SJCRH30 (cell line): Measurements from ENCODE around the gene TFCP2L1. TPM values are rescaled to one million over a fixed set of nuclear protein-coding genes. Genes with fewer than 3 reads are reported as not detected.

Experiments used
- DNase-seq, 2 experiments: peaks; one replicate each; pipeline ENCODE4 v3.0.0-alpha.2; 2015 to 2020
- H3K27ac ChIP-seq: fragments of 250-450 bp; sonication (Bioruptor Pico); 2 replicates; pipeline ENCODE4 v1.5.1; 2020; ENCODE audit warnings: mild to moderate bottlenecking, moderate library complexity
- H3K27me3 ChIP-seq: fragments of 250-450 bp; sonication (Bioruptor Pico); 2 replicates; pipeline ENCODE4 v1.5.1; 2020; ENCODE audit warnings: mild to moderate bottlenecking, moderate library complexity
- H3K36me3 ChIP-seq: fragments of 250-450 bp; sonication (Bioruptor Pico); 2 replicates; pipeline ENCODE4 v1.5.1; 2020; ENCODE audit warnings: mild to moderate bottlenecking, moderate library complexity
- H3K4me1 ChIP-seq: fragments of 250-450 bp; sonication (Bioruptor Pico); 2 replicates; pipeline ENCODE4 v1.5.1; 2020; ENCODE audit warnings: mild to moderate bottlenecking, moderate library complexity
- H3K4me3 ChIP-seq: fragments of 250-450 bp; sonication (Bioruptor Pico); 2 replicates; pipeline ENCODE4 v1.5.1; 2020; ENCODE audit warnings: mild to moderate bottlenecking, moderate library complexity
- H3K9me3 ChIP-seq: fragments of 250-450 bp; sonication (Bioruptor Pico); replicated peaks from 2 replicates; pipeline ENCODE4 v1.5.1; 2020; ENCODE audit warnings: mild to moderate bottlenecking, moderate library complexity
- total RNA-seq: library from RNA; depleted of rRNA; stranded (reverse); fragments of >200 nt; shearing (Covaris generic); gene quantifications from 2 replicates; pipeline ENCODE4 v1.2.3, GENCODE V29; 2014

Gene TFCP2L1
- total RNA-seq, 1 experiment from 2014 or later: 0.08 TPM

- no peaks in the 10 kb centered on the region for H3K4me1 ChIP-seq
- no peaks in the 10 kb centered on the region for H3K27me3 ChIP-seq
- no peak for DNase-seq
- H3K4me3 ChIP-seq: no peak overlapping the region
- H3K9me3 ChIP-seq: no peaks in the 10 kb centered on the region
- H3K27ac ChIP-seq: no peak overlapping the region
- no peaks in the 10 kb centered on the region for H3K36me3 ChIP-seq
Observed at GRCh38 chr2:121245913-121246312, 39.1 kb downstream of the TFCP2L1 start.

- no peaks in the 10 kb centered on the region for H3K36me3 ChIP-seq
- no peaks in the 10 kb centered on the region for H3K9me3 ChIP-seq
- peaks cover 1% of the 10 kb centered on the region; the same call in 1 of the 2 replicates for H3K4me1 ChIP-seq
- DNase-seq: no peak
- no peak overlapping the region for H3K27ac ChIP-seq
- H3K27me3 ChIP-seq: no peaks in the 10 kb centered on the region
- H3K4me3 ChIP-seq: no peak overlapping the region
Observed at GRCh38 chr2:121245120-121245820, 39.7 kb downstream of the TFCP2L1 start.

- no peak for DNase-seq
- no peak overlapping the region for H3K4me3 ChIP-seq
- H3K9me3 ChIP-seq: no peaks in the 10 kb centered on the region
- no peak overlapping the region for H3K27ac ChIP-seq
- no peaks in the 10 kb centered on the region for H3K27me3 ChIP-seq
- H3K4me1 ChIP-seq: peaks cover 3% of the 10 kb centered on the region; the same call in 1 of the 2 replicates
- no peaks in the 10 kb centered on the region for H3K36me3 ChIP-seq
Observed at GRCh38 chr2:121244616-121245015, 40.4 kb downstream of the TFCP2L1 start.

GRCh38 chr2:121243821-121244460, 41.1 kb downstream of the TFCP2L1 start:
- Histone ChIP-seq H3K27ac (no peak overlapping the region), H3K4me1 (peaks cover 3% of the 10 kb centered on the region; the same call in 1 of the 2 replicates), H3K36me3 (no peaks in the 10 kb centered on the region), H3K27me3 (no peaks in the 10 kb centered on the region), H3K4me3 (no peak overlapping the region), H3K9me3 (no peaks in the 10 kb centered on the region)
- no peak for DNase-seq

GRCh38 chr2:121242976-121243375, 42.0 kb downstream of the TFCP2L1 start:
- no peaks in the 10 kb centered on the region for H3K27me3 ChIP-seq
- DNase-seq: no peak
- H3K4me3 ChIP-seq: no peak overlapping the region
- H3K27ac ChIP-seq: no peak overlapping the region
- no peaks in the 10 kb centered on the region for H3K36me3 ChIP-seq
- peaks cover 3% of the 10 kb centered on the region; the same call in 1 of the 2 replicates for H3K4me1 ChIP-seq
- H3K9me3 ChIP-seq: no peaks in the 10 kb centered on the region

- peaks cover 3% of the 10 kb centered on the region; the same call in 1 of the 2 replicates for H3K4me1 ChIP-seq
- no peaks in the 10 kb centered on the region for H3K27me3 ChIP-seq
- no peaks in the 10 kb centered on the region for H3K9me3 ChIP-seq
- H3K4me3 ChIP-seq: no peak overlapping the region
- no peak overlapping the region for H3K27ac ChIP-seq
- H3K36me3 ChIP-seq: no peaks in the 10 kb centered on the region
- DNase-seq: no peak
Observed at GRCh38 chr2:121242175-121242875, 42.7 kb downstream of the TFCP2L1 start.

GRCh38 chr2:121241466-121241865, 43.5 kb downstream of the TFCP2L1 start:
- Histone ChIP-seq H3K4me1 (peaks cover 3% of the 10 kb centered on the region; the same call in 1 of the 2 replicates), H3K27ac (no peak overlapping the region), H3K27me3 (no peaks in the 10 kb centered on the region), H3K9me3 (no peaks in the 10 kb centered on the region), H3K4me3 (no peak overlapping the region), H3K36me3 (no peaks in the 10 kb centered on the region)
- DNase-seq: no peak

- H3K36me3 ChIP-seq: no peaks in the 10 kb centered on the region
- H3K9me3 ChIP-seq: no peaks in the 10 kb centered on the region
- H3K27me3 ChIP-seq: no peaks in the 10 kb centered on the region
- H3K4me1 ChIP-seq: peaks cover 7% of the 10 kb centered on the region; the same call in 1 of the 2 replicates
- no peak overlapping the region for H3K4me3 ChIP-seq
- H3K27ac ChIP-seq: no peak overlapping the region
- DNase-seq: no peak
Observed at GRCh38 chr2:121240436-121240835, 44.6 kb downstream of the TFCP2L1 start.

GRCh38 chr2:121239969-121240368, 45.0 kb downstream of the TFCP2L1 start:
- no peak for DNase-seq
- Histone ChIP-seq H3K36me3 (no peaks in the 10 kb centered on the region), H3K27ac (no peak overlapping the region), H3K27me3 (no peaks in the 10 kb centered on the region), H3K4me3 (no peak overlapping the region), H3K4me1 (peaks cover 7% of the 10 kb centered on the region; the same call in 1 of the 2 replicates), H3K9me3 (no peaks in the 10 kb centered on the region)

- peaks cover 7% of the 10 kb centered on the region; the same call in 1 of the 2 replicates for H3K4me1 ChIP-seq
- H3K27me3 ChIP-seq: no peaks in the 10 kb centered on the region
- no peak for DNase-seq
- H3K36me3 ChIP-seq: no peaks in the 10 kb centered on the region
- H3K9me3 ChIP-seq: no peaks in the 10 kb centered on the region
- H3K27ac ChIP-seq: no peak overlapping the region
- no peak overlapping the region for H3K4me3 ChIP-seq
Observed at GRCh38 chr2:121239471-121239870, 45.5 kb downstream of the TFCP2L1 start.

- H3K9me3 ChIP-seq: no peaks in the 10 kb centered on the region
- H3K4me3 ChIP-seq: no peak overlapping the region
- H3K27me3 ChIP-seq: no peaks in the 10 kb centered on the region
- no peak for DNase-seq
- peaks cover 7% of the 10 kb centered on the region; the same call in 1 of the 2 replicates for H3K4me1 ChIP-seq
- H3K36me3 ChIP-seq: no peaks in the 10 kb centered on the region
- no peak overlapping the region for H3K27ac ChIP-seq
Observed at GRCh38 chr2:121238828-121239227, 46.2 kb downstream of the TFCP2L1 start.

GRCh38 chr2:121237980-121238665, 46.9 kb downstream of the TFCP2L1 start:
- H3K4me1 ChIP-seq: peaks cover 7% of the 10 kb centered on the region; the same call in 1 of the 2 replicates
- H3K4me3 ChIP-seq: no peak overlapping the region
- H3K9me3 ChIP-seq: no peaks in the 10 kb centered on the region
- H3K27me3 ChIP-seq: no peaks in the 10 kb centered on the region
- no peak for DNase-seq
- H3K27ac ChIP-seq: no peak overlapping the region
- no peaks in the 10 kb centered on the region for H3K36me3 ChIP-seq

GRCh38 chr2:121237336-121237979, 47.5 kb downstream of the TFCP2L1 start:
- no peak overlapping the region for H3K27ac ChIP-seq
- no peak overlapping the region for H3K4me3 ChIP-seq
- no peak for DNase-seq
- no peaks in the 10 kb centered on the region for H3K9me3 ChIP-seq
- H3K36me3 ChIP-seq: no peaks in the 10 kb centered on the region
- no peaks in the 10 kb centered on the region for H3K27me3 ChIP-seq
- peaks cover 12% of the 10 kb centered on the region for H3K4me1 ChIP-seq

GRCh38 chr2:121236650-121237180, 48.3 kb downstream of the TFCP2L1 start:
- Histone ChIP-seq H3K27me3 (no peaks in the 10 kb centered on the region), H3K4me3 (no peak overlapping the region), H3K36me3 (no peaks in the 10 kb centered on the region), H3K27ac (no peak overlapping the region), H3K9me3 (no peaks in the 10 kb centered on the region), H3K4me1 (peaks cover 12% of the 10 kb centered on the region)
- no peak for DNase-seq
